GM19025 (cell line): ENCODE data around the gene LINGO4.
"Not testable (repeated sequence)": the region's sequence is repeated elsewhere in the genome, so short reads cannot be mapped to it uniquely, and the experiment has no call there.

Experiments used
- ATAC-seq: cut with Tn5 transposase; IDR thresholded peaks from one replicate; pipeline ENCODE4 v1.9.1; 2021; ENCODE audit warnings: mild to moderate bottlenecking, low read depth, moderate library complexity; ENCODE audit not compliant: unreplicated experiment

Gene LINGO4

GRCh38 chr1:151790071-151790939 is 14.9 kb downstream of the LINGO4 start, which contains the start of gene TDRKH:
TDRKH (minus strand) TSS chr1:151790500; CDS start chr1:151783022, 7,478 bp downstream.
- peak; percentile 95 for ATAC-seq

GRCh38 chr1:151787689-151788088 is 17.5 kb downstream of the LINGO4 start:
- no peak for ATAC-seq

- no peak for ATAC-seq
These were observed 21.4 kb downstream of the LINGO4 start for GRCh38 chr1:151783796-151784195.

GRCh38 chr1:151782741-151783140 is 22.5 kb downstream of the LINGO4 start:
- no peak for ATAC-seq

- not testable (repeated sequence) for ATAC-seq
These were observed 23.2 kb downstream of the LINGO4 start for GRCh38 chr1:151782026-151782425.

- not testable (repeated sequence) for ATAC-seq
These were observed 24.5 kb downstream of the LINGO4 start for GRCh38 chr1:151780736-151781135.

GRCh38 chr1:151779852-151780251 is 25.4 kb downstream of the LINGO4 start:
- no peak for ATAC-seq

- no peak for ATAC-seq
These were observed 27.9 kb downstream of the LINGO4 start for GRCh38 chr1:151777317-151777716.

- ATAC-seq, result no peak
These were observed 28.6 kb downstream of the LINGO4 start for GRCh38 chr1:151776665-151777062.

GRCh38 chr1:151775894-151776664 is 29.1 kb downstream of the LINGO4 start:
- no peak for ATAC-seq

GRCh38 chr1:151774256-151774922 is 30.8 kb downstream of the LINGO4 start:
- no peak for ATAC-seq

- ATAC-seq, result no peak
These were observed 31.5 kb downstream of the LINGO4 start for GRCh38 chr1:151773702-151774101.

GRCh38 chr1:151769270-151769669 is 35.9 kb downstream of the LINGO4 start:
- ATAC-seq, result not testable (repeated sequence)

GRCh38 chr1:151768351-151769066 is 36.7 kb downstream of the LINGO4 start:
- not testable (repeated sequence) for ATAC-seq

- no peak for ATAC-seq
These were observed 41.2 kb downstream of the LINGO4 start for GRCh38 chr1:151763990-151764389.

GRCh38 chr1:151762941-151763921 is 42.0 kb downstream of the LINGO4 start, which contains the start of gene MRPL9:
MRPL9 (minus strand) TSS chr1:151763496; CDS start chr1:151763479, 17 bp downstream.
- peak; percentile 94 for ATAC-seq

GRCh38 chr1:151760597-151761385 is 44.4 kb downstream of the LINGO4 start:
- ATAC-seq, result no peak

GRCh38 chr1:151759241-151759640 is 46.0 kb downstream of the LINGO4 start:
- no peak for ATAC-seq
